HT1080 (cell line): ENCODE measurements around the gene MAFF. TPM values are rescaled to one million over a fixed set of nuclear protein-coding genes. Genes with fewer than 3 reads are reported as not detected.

Experiments
- DNase-seq: peaks from one replicate; pipeline ENCODE4 v3.0.0-alpha.2; 2015; ENCODE audit warnings: low read depth
- total RNA-seq: library from RNA; depleted of rRNA; stranded (reverse); fragments of >200 nt; shearing (Covaris generic); gene quantifications from 2 replicates; pipeline ENCODE4 v1.2.3, GENCODE V29; 2014

MAFF gene
- total RNA-seq, 1 experiment from 2014 or later: 15.0 TPM

DNA sequence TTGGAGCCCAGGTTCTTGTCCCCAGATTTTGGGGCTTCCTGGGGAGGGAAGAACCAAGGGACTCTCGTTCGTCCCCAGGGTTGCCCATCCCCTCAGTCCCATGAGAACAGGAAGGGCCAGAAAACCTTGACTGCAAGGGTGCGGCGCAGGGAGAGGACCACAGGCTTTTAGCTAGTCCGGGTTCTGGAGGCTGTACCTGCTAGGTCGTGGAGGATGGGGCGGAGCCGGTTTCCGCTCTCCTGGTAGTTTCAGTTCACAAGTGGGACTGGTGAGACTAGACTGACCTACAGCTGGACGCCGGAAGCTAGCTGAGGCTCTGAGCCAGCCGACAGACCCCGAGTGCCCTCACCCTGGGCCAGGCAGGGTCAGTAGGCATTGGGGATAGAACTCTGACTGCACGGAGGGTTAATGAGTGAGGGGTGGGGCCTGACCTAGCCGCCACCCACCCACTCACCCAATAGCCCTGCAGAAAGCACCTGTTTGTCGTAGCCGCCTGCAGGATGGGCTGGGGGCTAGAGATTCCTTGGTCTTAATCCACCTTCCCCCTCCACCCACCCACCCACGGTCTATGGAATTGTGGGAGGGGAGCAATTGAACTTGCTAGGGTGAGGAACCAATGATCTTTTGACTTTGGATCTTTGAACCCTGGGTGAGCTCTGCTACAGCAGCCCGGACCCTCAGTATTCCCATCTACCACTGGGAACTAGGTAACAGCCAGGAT, 1.5 kb downstream of the MAFF start:
- DNase-seq: peak; percentile 51

DNA sequence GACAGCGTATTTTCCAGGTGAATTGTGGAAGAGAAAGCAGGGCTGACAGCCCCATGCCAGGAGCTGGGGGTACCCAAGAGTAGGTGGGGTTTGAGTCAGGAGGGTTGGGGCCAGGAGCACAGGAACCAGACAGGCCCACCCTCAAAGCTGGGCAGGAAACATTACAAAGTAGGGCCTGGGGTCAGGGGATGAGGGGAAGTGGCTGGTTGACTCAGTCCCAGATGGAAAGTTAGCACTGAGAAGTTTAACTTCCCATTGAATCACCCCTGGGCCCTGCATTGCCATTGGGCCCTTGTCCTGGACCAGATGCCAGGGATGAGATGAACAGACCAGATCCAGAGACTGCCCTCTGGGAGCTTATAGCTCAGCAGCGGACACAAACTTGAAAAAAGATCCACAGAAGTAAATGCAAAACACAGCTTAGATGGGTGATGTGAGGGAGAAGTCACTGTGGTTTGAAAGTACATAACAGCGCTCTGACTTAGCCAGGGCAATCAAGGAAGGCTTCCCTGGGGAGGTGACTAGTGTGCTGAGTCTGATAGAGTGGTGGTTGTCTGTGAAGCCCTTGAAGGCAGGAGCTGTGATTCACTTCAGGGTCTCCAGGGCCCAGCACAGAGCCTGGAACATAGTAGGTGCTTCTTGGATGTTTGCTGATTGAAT, 2.2 kb downstream of the MAFF start:
- peak; percentile 87 for DNase-seq

DNA sequence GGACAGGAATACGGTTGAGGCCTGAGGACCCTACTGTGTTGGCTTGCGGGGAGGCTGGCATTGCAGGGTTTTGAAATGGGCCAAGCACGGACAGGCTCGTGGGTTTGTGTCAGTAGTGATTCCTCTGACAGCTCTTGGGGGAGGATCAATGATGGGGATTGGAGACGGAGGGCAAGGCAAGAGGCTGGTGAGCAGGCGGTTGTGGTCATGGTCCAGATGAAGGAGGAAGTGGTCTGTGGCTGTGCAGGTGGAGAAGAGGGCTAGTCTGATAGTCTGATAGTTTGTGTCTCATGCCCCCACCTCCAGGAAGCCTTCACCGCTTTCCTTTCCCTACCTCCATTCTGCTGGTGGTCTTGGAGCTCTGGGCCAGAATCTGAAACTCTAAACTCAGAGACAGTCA, 3.0 kb downstream of the MAFF start:
- peak; percentile 37 for DNase-seq

DNA sequence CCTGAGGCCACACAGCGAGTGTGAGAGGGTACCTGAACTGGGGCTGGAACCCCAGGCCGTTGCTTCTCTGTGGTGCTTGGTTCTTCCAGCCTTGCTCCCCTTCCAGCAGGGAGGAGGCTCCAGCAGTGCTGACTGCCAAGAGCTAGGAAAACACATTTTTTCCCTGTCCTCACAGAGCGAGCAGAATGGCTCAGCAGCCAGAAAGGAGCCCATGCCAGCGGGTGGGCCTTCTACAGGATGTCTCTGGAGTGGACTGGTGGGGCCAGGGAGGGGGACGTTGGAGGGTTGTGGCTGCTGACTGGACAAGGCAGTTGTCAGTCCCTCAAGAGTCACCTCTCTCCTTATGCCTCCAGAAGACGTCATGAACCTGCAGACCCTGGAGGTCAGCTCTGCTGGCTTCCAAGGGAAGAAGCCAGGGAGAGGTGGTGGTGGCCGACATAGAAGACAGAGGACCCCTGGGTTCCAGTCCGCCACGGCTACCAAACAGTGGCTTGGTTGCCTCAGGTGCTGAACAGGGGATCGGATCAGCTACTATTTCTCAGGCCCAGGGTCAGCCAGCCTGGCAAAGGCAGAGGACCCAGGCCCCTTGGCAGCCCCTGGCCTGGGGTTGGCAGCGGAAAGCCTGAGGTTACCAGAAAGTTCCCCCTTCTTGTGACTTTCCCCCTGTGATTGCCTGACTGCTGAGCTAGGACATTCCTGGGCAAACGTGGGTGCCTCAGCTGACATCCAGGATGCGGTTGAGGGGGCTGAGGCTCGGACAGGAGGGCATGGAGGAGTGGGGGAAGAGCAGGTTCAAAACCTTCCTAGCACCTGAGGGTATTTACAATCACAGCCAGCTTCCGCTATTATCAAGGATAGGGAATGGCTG, 3.7 kb downstream of the MAFF start:
- no peak for DNase-seq

DNA sequence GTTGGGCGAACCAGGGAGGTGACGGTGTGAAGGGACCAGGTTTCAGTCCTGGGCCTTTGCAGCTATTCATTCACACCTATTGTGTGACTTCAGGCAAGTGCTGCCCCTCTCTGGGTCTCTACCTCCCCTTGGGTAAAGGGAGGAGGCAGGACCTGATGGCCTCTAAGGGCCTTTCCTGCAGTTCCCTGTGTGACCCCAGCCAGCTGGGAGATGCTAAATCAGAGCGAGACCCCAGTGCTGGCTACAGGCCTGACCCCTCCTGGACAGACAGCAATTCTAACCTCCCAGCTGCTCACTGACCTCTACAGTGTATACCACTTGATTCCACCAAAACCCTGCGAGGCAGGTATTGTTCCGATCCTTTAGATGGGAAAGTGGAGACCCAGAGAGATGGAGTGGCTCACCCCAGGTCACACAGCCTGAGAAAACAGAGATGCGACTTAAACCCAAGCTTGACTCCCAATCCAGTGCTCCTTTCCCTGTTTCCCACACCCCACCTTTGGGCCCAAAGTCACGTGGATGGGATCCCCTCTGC, 6.2 kb downstream of the MAFF start:
- DNase-seq: no peak

DNA sequence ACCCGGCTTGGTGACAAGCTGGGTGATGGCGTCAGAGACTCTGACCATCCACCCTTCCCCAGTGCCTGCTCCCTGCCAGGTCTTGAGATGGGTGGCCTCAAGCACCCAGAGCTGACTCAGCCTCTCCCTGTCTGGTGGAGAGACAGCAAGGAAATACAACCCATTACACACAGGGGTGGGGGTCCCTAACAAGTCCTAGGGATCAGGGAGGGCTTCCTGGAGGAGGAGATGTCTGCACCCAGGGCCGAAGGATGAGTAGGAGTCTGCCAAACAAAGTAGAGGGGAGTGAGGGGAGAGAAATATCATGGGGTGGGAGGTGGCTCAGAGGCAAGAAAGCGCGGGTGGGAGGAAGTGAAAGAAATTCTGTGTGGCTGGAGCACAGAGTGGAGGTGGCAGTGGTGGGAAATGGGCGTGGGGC, 6.8 kb downstream of the MAFF start:
- no peak for DNase-seq

DNA sequence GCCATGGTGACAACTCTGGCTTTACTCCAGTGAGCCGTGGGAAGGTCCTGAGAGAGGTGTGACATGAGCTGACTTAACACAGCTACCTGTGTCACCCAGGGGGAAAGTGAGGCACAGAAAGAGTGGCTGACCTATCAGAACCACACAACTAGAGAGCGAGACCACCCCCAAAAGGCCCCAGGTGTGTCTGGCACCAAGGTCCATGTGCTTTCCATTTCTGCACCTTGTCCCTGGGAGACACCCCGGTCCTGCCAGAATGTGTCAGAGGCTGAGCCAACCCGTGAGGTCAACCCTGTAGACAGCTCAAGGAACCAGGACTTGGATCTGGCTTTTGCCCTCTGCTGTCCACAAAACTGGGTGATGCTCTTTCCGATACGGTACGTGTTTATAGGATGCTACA, 9.8 kb downstream of the MAFF start:
- DNase-seq: no peak

DNA sequence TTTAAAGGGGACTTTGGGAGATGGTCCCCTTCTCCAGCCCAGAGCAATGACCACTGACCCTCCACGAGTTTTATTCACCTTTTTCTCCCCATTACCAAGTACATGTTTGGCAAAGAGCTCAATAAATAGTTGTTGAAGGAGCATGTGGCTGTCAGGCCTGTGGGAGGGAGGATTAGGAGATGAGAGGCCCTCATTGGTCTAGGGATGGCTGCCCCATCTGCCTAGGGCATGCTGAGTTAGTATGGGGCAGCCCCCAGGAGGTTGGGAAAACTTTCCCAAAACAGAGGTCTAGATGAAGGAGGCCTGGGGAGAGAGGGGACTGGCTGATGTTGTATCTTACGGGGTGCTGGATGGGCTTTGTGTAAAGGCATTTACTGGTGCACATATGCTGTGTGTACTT, 10.6 kb downstream of the MAFF start:
- DNase-seq: no peak

DNA sequence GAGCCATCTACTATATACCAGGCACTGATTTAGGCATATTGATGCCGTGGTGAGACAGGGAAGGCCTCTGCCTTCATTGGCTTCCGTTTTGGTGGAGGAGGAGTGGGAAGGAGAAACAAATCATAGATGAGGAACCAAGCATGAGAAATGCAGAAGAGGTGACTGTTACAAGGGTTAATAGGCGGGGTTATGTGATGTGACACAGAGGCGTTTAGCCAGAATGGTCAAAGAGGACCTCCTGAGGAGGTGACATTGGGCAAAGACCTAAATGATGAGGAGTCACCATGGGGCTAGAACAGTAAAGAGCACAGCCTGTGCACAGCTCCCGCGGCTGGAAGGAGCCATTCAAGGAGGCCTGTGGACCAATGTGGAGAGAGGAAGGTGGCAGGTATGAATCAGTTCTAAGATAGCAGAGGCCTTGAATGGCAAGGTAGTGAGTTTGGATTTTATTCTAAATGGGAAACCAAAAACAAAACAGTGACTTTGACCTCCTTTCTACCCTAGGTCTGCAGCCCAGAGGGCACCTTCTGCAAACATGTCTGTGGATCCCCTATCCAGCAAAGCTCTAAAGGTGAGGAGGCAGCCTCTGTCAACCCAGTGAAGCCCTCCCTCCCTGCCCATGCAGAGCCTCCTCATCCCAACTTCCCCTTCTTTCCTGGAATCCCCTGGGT, 11.7 kb downstream of the MAFF start:
- DNase-seq: no peak

DNA sequence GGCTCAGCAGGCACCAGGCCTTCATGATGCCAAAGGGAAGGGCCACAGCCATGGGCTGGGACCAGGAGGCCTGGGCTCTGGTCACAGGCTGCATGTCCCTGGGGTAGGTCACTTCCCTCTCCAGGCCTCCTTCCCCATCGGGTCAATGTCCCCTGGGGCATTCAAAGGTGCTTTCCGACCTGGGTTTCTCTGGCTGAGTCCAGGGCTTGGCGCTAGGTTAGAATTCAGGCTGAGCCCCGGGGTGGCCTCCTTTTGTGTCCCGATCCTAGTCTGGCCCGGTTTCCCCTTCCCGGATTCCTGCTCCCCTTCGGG, 12.2 kb downstream of the MAFF start:
- DNase-seq: no peak

DNA sequence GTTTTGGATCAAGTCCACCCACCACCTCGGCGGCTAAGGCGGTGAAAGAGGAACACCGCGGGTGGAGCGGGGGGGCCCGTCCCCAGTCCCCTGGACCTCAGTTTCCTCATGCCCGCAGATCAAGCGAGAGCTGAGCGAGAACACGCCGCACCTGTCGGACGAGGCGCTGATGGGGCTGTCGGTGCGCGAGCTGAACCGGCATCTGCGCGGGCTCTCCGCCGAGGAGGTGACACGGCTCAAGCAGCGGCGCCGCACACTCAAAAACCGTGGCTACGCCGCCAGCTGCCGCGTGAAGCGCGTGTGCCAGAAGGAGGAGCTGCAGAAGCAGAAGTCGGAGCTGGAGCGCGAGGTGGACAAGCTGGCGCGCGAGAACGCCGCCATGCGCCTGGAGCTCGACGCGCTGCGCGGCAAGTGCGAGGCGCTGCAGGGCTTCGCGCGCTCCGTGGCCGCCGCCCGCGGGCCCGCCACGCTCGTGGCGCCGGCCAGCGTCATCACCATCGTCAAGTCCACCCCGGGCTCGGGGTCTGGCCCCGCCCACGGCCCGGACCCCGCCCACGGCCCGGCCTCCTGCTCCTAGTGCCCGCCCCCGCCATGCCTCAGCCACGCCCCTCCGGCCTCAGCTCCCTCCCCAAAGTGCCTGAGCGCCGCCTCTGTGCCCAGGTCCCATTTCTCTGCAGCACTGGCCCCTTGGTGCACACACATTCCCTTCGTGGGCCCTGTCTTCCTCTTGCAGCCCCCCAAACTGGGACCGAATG, 12.7 kb downstream of the MAFF start:
- no peak for DNase-seq

DNA sequence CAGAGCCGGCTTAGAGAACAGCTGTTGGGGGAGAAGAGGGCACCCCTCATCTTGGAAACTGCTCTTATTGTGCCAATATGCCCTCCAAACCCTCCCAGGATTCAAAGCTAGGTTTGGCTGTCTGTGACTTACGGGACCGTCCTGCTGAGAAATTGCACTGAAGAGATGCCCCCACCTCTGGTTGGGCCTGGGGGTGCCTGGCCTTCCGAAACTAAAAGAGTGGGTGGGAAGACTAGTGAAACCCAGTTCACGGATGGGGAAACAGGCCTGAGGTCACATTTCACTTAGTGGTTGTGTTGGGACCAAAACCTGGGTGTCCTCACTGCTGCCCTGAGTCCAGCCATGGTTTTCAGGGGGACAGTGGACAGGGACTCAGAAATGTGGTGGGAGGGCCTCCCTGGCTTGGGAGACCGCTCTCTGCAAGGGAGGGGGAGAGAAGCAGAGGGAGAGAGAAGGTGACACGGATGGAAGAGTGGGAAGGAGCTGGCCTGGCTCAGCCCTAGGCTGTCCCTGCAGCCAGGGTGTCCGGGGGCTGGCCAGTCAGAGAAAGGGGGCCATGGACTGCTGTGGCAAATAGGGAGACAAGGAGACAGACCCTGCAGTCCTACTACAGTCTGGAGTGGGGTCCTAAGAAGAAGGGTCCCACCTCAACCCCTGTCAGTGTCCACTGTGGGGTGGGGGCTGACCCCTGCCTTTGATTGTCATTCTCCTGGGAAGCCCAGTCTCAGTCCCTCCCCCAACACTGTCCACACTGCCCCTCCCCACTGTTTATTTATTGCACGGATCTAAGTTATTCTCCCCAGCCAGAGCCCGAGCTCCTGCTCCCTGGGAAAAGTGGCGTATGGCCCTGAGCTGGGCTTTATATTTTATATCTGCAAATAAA, 13.6 kb downstream of the MAFF start:
- DNase-seq: no peak

DNA sequence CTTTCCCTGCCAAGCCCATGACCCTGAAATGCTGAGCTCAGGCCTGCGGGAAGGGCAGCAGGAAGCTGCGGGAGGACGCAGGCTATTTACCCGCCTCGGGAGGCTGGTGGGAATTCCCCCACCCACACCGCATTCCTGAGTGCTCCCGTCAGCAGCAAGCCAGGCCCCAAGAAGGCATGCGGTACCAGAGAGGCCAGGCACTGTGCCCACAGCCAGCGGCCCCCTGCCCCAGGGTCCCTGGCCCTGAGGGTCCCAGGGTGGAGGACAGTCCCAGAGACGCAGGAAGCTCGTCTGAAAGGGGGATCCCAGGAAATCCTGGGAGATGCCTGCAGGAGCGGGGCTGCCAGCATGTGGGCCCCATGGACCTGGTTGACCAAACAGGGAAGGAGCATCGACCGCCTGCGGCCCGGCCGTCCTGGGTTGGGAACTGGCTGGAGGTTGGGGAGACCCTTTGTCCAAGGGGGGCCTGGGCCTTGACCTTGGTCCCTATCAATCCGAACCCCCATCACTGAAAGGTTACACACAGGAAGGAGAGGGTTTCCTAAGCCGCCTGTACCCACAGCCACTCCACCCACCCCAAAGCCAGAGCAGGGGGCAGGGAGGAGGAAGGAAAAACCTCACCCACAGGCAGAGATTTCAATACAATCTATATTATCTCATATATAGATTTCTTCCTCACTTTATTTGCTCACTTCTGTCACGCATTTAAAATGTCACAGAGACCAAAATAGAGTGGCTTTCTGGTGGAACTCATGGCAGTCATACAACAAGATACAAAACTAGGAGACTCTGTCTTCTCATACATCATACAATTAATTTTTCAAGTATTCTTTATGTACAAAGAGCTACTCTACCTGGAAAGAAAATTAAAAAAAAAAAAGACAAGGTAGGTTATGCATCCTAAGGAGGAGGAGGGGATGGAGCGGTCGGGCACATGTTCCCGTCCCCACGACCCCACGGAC, 17.1 kb downstream of the MAFF start:
- peak; percentile 93 for DNase-seq

DNA sequence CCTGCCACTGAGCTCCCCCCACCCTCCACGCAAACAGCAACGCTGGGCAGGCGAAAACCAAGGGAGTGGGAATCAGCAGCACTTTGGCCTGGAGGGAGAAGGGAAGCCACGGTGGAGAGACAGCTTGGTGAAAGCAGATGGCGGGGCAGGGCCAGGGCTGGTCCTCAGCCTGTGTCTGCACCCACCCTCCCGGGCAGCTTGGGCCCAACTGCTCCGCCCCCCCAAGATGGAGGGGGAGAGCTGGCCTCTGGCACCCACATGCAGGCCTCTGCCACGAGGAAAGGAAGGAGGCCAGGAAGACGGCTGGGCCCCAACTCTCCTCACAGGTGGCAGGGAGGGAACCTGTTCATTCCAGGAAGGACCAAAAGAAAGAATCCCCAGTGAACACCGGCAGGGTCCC, 17.8 kb downstream of the MAFF start:
- no peak for DNase-seq

DNA sequence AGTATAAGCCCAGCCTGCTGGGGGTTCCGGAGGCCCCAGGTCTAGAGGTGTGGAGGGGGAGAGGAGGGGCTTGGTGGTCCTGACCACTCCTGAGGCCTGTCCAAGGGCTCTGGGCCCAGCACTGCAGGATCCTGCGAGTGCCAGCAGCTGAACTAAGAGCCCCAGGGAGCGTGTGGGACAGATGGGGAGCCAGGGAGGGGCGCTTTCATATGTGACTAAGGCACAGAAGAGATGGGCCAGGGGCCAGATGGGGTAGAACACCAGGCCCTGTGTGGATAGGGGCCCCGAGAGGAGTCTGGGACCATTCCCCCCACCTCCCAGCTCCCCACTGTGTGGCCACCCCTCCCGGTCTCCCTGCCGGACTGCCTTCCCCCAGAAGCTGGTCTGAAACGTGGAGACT, 18.4 kb downstream of the MAFF start:
- DNase-seq: no peak

DNA sequence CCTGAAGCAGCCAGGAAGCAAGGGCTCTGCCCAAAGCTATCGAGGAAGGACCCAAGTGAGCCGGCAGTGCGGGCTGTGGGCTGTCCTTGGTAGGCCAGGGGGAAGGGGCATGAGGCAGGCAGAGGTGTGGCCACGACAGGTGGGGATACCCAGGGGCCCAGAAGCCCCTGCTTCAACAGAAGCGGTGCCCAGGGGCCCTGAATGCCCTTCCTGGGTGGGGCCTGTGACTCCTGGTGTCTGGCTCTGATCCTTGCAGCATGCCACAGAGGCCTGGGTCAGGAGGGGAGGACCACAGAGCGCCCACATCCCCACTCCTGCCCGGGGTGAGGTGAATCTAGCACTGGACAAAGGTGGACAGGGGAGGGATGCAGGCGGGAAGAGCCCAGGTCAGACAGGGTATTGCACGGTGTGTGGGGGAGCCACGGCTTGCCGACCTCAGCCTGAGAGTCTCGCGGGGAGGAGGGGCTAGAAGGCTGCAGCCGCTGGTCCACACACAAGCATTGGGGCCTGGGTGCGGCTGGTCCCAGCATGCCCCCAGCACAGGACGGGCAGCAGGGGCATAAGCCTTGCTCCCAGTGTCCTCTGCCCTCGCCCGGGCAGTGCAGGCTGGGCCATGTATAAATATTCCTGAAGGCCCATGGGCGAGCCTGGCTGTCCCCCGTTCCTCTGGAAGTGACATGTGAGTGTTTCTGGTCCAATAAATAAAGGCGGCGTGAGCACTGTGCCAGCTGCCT, 19.0 kb downstream of the MAFF start:
- no peak for DNase-seq

DNA sequence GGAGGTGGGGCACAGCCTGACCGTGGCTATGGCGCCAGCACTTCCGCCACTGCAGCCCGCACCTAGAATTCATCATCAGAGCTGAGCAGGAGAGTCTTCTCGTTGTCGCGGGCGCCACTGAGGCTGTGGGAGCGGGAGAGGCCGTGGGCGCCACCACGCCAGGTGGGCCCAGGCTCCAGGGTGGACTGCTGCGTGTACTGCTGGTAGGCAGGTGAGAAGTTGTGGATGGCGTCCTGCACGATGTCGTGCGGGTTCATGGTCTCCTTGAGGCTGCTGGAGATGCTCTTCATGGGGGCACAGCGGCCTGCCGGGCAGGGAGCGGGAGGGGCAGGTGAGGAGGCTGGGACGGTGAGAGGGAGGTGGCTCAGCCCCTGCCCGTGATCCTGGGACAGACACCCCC, 19.6 kb downstream of the MAFF start:
- DNase-seq: no peak
